Heart right ventricle (tissue), 16 donors: ENCODE measurements around the gene RPS6KA5. TPM values are rescaled to one million over a fixed set of nuclear protein-coding genes. Genes with fewer than 3 reads are reported as not detected.
"Not testable (repeated sequence)": the region's sequence is repeated elsewhere in the genome, so short reads cannot be mapped to it uniquely, and the experiment has no call there.

Experiments
- ATAC-seq, 8 donors: fragments of 200-7000 bp; cut with Tn5 transposase; one replicate each; pipeline ENCODE4 v1.9.1; 2020; ENCODE audit warnings: mild to moderate bottlenecking in 8 of 8, moderate library complexity in 8 of 8, moderate number of reproducible peaks in 1 of 8
- DNase-seq, 2 donors: peaks; one replicate each; pipeline ENCODE4 v3.0.0-alpha.2; 2020
- H3K27ac ChIP-seq, 10 donors: fragments of 200-600 bp; sonication (generic) in 2 of 10; one replicate each; pipeline versions ENCODE4 v1.5.0 to v1.8.0; 2020 to 2022; ENCODE audit warnings: mild to moderate bottlenecking in 3 of 10
- H3K27me3 ChIP-seq, 7 donors: fragments of 200-600 bp; one replicate each; pipeline ENCODE4 v1.8.0; 2021 to 2022; ENCODE audit warnings: mild to moderate bottlenecking in 2 of 7
- H3K36me3 ChIP-seq, 9 donors: fragments of 200-600 bp; sonication (generic) in 1 of 9; one replicate each; pipeline versions ENCODE4 v1.5.0 to v1.8.0; 2020 to 2022; ENCODE audit warnings: mild to moderate bottlenecking in 2 of 9
- H3K4me1 ChIP-seq, 9 donors: fragments of 200-600 bp; sonication (generic) in 1 of 9; one replicate each; pipeline versions ENCODE4 v1.5.0 to v1.8.0; 2020 to 2022; ENCODE audit warnings: mild to moderate bottlenecking in 4 of 9
- H3K4me3 ChIP-seq, 10 donors: fragments of 200-600 bp; sonication (generic) in 2 of 10; one replicate each; pipeline versions ENCODE4 v1.5.0 to v1.8.0; 2020 to 2022; ENCODE audit warnings: mild to moderate bottlenecking in 7 of 10, moderate library complexity in 2 of 10
- H3K9me3 ChIP-seq, 11 donors: fragments of 200-600 bp in 10 of 11; sonication (generic) in 2 of 11; one replicate each; pipeline versions ENCODE4 v1.5.0 to v1.8.0; 2013 to 2022; ENCODE audit warnings: mild to moderate bottlenecking in 2 of 11, control low read depth in 1 of 11, moderate library complexity in 1 of 11
- CTCF ChIP-seq, 9 donors: fragments of 200-600 bp; sonication (generic) in 2 of 9; IDR thresholded peaks; one replicate each; pipeline versions ENCODE4 v1.5.0 to v1.8.0; 2021 to 2022; ENCODE audit warnings: antibody characterized with exemption in 9 of 9, mild to moderate bottlenecking in 5 of 9, moderate library complexity in 1 of 9
- WGBS, 2 donors: extraction: QIAGEN DNeasy Blood & Tissue Kit; methylation state at CpG; one replicate each; pipeline ENCODE4 v1.1.7; 2013; ENCODE audit warnings: inconsistent platforms in 1 of 2; 5-methylcytosine and 5-hydroxymethylcytosine counted together
- intact Hi-C, 10 donors: fragments of 100-400 bp; cut with DNase I; formaldehyde crosslinking; loops; one replicate each; pipeline versions ENCODE4 v1.11.1 to v1.14.2; 2022
- polyA plus RNA-seq, 2 donors: library from polyadenylated mRNA; stranded (reverse); fragments of 200-250 nt; gene quantifications; one replicate each; pipeline ENCODE4 v1.2.3, GENCODE V29; 2013
- total RNA-seq, 10 donors: library from RNA; stranded (reverse); fragmentation: NEBNext Ultra II Directional in 3 of 10; extraction: Animal tissue kit (Norgen Biotek cat#: 25700) in 3 of 10; gene quantifications; one replicate each; pipeline versions ENCODE4 v1.2.1 to v1.2.4, GENCODE V29; 2021 to 2023
- donor health status: Arrhythmogenic right ventricular cardiomyopathy.
- donor health status: ischemic (EF 13 %, LVEDD 7.1; RV severe dilation, severe dysfunction).
- donor health status: healthy with polysubstance abuse.
- donor health status: DM: no; HTN: yes; CAD: no.
- donor health status: DM: no; HTN: no; CAD: no.
- donor health status: ischemic (EF 25% LVEDD 6.9; RV normal size, moderate dysfunction).
- donor health status: ischemic (EF 25% LVEDD 5.7; RV mildly dilated, moderate dysfunction).
- donor health status: healthy.
- donor health status: DM: yes; HTN: yes; CAD: no.
- donor health status: Ischemic cardiomyopathy.
- donor health status: ischemic (EF 35%, LVEDD 5.7; RV mildly dilated, moderate dysfunction).
- donor health status: nonischemic (EF 11% LVEDD 7.7; RV severe dilation, severe dysfunction).
- donor health status: DM: yes; HTN: yes; CAD: no.
- donor health status: PGD.
- donor health status: ischemic (EF 29% LVEDD 5.4; RV normal size, mild dysfunction).
- donor health status: nonischemic (EF 23%, LVEDD 6.1; RV moderate dilation, normal function).

Gene RPS6KA5
- total and polyA plus RNA-seq, 12 donors: 0.84 to 22.5 (median 9.2) TPM

- WGBS, 2 donors: 90 to 93% methylated on average over 3 of the region's 3 CpGs
- Histone ChIP-seq H3K4me3 (no peak overlapping the region), H3K4me1 (no peaks in the 10 kb centered on the region), H3K27me3 (no peaks in the 10 kb centered on the region), H3K36me3 (no peaks in the 10 kb centered on the region), H3K27ac (no peak overlapping the region), H3K9me3 (no peaks in the 10 kb centered on the region)
- DNase-seq: no peak
- ATAC-seq: no peak
- intact Hi-C loops: no loop called here
- no peak for TF ChIP-seq CTCF (IDR thresholded peaks at IDR 0.05)
Measured at GRCh38 chr14:91092073-91092472, 31.6 kb upstream of the RPS6KA5 start.

GRCh38 chr14:91090743-91091142 is 30.3 kb upstream of the RPS6KA5 start:
- intact Hi-C loops: no loop called here
- no peak for TF ChIP-seq CTCF (IDR thresholded peaks at IDR 0.05)
- H3K9me3 ChIP-seq: no peaks in the 10 kb centered on the region
- WGBS, 2 donors: 89 to 91% methylated on average over 1 of the region's 1 CpG
- no peak overlapping the region for H3K4me3 ChIP-seq
- H3K27me3 ChIP-seq: no peaks in the 10 kb centered on the region
- no peaks in the 10 kb centered on the region for H3K4me1 ChIP-seq
- H3K27ac ChIP-seq: no peak overlapping the region
- ATAC-seq: no peak
- no peaks in the 10 kb centered on the region for H3K36me3 ChIP-seq
- no peak for DNase-seq

GRCh38 chr14:91089958-91090535 is 29.6 kb upstream of the RPS6KA5 start:
- no peaks in the 10 kb centered on the region for H3K36me3 ChIP-seq
- H3K27ac ChIP-seq: no peak overlapping the region
- no peak overlapping the region for H3K4me3 ChIP-seq
- no peaks in the 10 kb centered on the region for H3K27me3 ChIP-seq
- H3K4me1 ChIP-seq: no peaks in the 10 kb centered on the region
- H3K9me3 ChIP-seq: no peaks in the 10 kb centered on the region
- intact Hi-C loops: no loop called here
- TF ChIP-seq CTCF (IDR thresholded peaks at IDR 0.05): no peak
- WGBS, 2 donors: 87 to 88% methylated on average over 7 of the region's 7 CpGs
- no peak for ATAC-seq
- no peak for DNase-seq

GRCh38 chr14:91088585-91089235 is 28.3 kb upstream of the RPS6KA5 start:
- 86 to 88% methylated on average over 5 of the region's 5 CpGs for WGBS, 2 donors
- H3K4me3 ChIP-seq: no peak overlapping the region
- H3K4me1 ChIP-seq: no peaks in the 10 kb centered on the region
- H3K9me3 ChIP-seq: no peaks in the 10 kb centered on the region
- ATAC-seq (no peak), DNase-seq (no peak)
- H3K27me3 ChIP-seq: no peaks in the 10 kb centered on the region
- H3K36me3 ChIP-seq: no peaks in the 10 kb centered on the region
- intact Hi-C loops: no loop called here
- TF ChIP-seq CTCF (IDR thresholded peaks at IDR 0.05): no peak
- H3K27ac ChIP-seq: no peak overlapping the region

- ATAC-seq, H3K36me3 ChIP-seq, DNase-seq, H3K4me3 ChIP-seq, H3K4me1 ChIP-seq, H3K27me3 ChIP-seq, intact Hi-C loops, H3K9me3 ChIP-seq: not testable (repeated sequence)
- peak overlapping the region in 1 of 10 donors; percentile 20 for H3K27ac ChIP-seq
- WGBS, 2 donors: 87 to 89% methylated on average over 5 of the region's 5 CpGs
Measured at GRCh38 chr14:91087470-91087869, 27.0 kb upstream of the RPS6KA5 start.
